ENCODE measurements around the gene USP15.
A peak's percentile ranks its signal among the peaks of the same experiment; 100 is the strongest.

The USP15 gene

DNA sequence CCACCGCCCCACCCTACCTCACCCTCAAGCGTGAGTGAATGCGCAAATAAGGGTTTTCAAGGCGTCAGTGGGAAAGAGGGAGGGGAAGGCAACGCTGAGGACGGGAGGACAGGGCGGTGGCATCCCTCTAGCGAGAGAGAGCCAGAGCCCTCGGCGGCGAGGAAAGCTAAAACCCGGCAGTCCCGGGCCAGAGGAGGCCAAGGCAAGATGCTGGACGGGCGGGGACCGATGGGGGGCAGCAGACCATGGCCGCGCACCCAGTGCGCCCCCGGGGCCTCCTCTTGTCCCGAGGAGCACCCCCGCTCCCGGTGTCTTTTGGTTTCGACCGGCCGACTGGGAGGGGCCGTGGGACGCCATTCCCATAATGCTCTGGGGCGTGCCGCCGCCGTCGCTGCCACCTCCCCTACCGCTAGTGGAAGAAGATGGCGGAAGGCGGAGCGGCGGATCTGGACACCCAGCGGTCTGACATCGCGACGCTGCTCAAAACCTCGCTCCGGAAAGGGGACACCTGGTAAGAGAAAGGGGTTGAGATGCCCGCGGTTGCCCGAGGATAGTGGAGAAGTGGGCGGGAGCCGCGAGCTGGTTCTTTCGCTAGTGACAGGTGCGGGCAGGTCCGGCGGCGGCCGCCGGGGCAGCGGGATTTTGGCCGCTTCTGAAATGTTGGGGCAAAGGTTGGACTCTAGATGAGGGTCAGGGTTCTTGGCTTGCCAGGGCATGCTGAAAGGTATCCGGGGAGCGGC, at the start of gene USP15:
TSS of gene USP15 (plus strand) at position 412 of the 740 bp plus-strand sequence. CDS start at position 423, 11 bp downstream.
- H3K4me3 ChIP-seq (ENCODE audit: low read depth, low read length): peak within 1 kb of the TSS; percentile 97
- TF ChIP-seq, protein P1, sequence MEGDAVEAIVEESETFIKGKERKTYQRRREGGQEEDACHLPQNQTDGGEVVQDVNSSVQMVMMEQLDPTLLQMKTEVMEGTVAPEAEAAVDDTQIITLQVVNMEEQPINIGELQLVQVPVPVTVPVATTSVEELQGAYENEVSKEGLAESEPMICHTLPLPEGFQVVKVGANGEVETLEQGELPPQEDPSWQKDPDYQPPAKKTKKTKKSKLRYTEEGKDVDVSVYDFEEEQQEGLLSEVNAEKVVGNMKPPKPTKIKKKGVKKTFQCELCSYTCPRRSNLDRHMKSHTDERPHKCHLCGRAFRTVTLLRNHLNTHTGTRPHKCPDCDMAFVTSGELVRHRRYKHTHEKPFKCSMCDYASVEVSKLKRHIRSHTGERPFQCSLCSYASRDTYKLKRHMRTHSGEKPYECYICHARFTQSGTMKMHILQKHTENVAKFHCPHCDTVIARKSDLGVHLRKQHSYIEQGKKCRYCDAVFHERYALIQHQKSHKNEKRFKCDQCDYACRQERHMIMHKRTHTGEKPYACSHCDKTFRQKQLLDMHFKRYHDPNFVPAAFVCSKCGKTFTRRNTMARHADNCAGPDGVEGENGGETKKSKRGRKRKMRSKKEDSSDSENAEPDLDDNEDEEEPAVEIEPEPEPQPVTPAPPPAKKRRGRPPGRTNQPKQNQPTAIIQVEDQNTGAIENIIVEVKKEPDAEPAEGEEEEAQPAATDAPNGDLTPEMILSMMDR (IDR thresholded peaks at IDR 0.05; ENCODE audit: insufficient read depth, low read depth, low read length, missing control alignments): peak; percentile 71
- DNase-seq (ENCODE audit: low read depth): peak; percentile 99

DNA sequence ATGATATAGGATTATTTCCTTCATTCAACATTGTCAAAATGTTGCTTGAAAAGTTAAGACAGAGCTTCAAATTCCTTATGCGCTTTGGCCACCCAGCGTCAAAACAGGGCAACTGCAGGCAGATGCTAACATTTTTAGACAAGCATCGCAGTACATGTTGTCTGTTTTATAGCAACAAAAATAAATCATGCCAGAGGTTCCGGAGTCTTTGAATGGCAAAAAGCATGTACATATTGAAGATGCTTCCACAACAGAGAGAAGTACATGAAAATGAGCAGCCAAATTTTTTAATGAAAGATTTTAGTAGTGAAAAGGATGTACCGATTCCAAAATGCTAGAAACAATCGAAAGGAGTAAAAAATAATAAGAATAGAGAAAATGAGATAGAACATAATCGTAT, 49.8 kb upstream of the USP15 start:
- peak; percentile 47 for DNase-seq (ENCODE audit: low read depth)
- TF ChIP-seq, protein P1 (IDR thresholded peaks at IDR 0.05; ENCODE audit: insufficient read depth, low read depth, low read length, missing control alignments): peak; percentile 81
- no peak overlapping the region for H3K4me3 ChIP-seq (ENCODE audit: low read depth, low read length)

DNA sequence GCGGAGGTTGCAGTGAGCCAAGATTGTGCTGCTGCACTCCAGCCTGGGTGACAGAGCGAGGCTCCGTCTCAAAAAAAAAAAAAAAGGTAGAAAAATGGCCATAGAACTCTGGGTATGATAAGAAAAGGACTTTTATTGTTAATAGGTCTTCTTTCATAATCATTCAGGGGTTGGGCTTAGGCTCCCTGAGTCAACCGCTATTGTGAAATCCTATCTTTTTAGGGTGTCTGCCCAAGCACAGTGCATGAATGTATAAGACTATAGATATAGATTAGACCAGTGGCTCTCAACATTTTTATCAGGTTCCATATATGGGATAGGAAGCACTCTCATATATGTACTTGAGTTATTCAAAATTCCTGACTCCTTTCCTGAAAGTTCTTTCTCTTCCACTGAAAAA, 48.7 kb upstream of the USP15 start:
- no peak for DNase-seq (ENCODE audit: low read depth)
- TF ChIP-seq, protein P1 (IDR thresholded peaks at IDR 0.05; ENCODE audit: insufficient read depth, low read depth, low read length, missing control alignments): no peak
- H3K4me3 ChIP-seq (ENCODE audit: low read depth, low read length): no peak overlapping the region

DNA sequence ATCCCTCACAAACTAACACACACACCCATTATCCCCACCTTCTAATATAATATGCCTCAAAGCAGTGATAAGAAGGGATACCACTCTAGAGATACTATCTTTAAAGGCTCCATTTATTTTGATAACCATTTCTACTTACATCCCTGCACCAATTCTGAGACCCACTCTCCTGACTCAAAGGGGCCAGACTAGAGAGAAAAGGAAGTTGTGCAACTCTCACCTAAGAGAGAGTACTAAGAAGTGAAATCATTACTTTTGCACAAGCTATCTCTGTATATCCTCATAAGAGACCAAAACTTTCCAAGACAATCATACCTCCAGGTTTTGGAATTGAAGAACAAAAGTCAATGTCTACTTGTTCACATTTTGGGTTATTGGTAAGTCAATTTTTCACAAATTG, 45.4 kb upstream of the USP15 start:
- TF ChIP-seq, protein P1 (IDR thresholded peaks at IDR 0.05; ENCODE audit: insufficient read depth, low read depth, low read length, missing control alignments): no peak
- no peak for DNase-seq (ENCODE audit: low read depth)
- H3K4me3 ChIP-seq (ENCODE audit: low read depth, low read length): no peak overlapping the region

DNA sequence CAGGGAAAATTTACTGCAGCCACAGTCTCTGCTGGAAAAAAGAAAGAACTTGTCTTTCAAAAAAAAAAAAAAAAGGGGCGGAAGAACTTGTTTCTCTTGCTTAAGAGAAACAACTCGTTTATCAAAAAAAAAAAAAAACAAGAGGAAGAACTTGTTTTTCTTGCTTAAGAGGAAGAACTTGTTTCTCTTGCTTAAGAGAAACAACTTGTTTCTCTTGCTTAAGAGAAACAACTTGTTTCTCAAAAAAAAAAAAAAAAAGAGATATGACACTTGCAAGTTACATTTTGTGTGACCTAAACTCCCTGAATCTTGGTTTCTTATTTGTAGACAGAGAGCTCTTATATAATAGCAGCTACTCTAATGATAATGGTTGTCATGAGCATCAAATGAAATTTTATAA, 44.7 kb upstream of the USP15 start:
- H3K4me3 ChIP-seq (ENCODE audit: low read depth, low read length): no peak overlapping the region
- TF ChIP-seq, protein P1 (IDR thresholded peaks at IDR 0.05; ENCODE audit: insufficient read depth, low read depth, low read length, missing control alignments): no peak
- DNase-seq (ENCODE audit: low read depth): no peak

DNA sequence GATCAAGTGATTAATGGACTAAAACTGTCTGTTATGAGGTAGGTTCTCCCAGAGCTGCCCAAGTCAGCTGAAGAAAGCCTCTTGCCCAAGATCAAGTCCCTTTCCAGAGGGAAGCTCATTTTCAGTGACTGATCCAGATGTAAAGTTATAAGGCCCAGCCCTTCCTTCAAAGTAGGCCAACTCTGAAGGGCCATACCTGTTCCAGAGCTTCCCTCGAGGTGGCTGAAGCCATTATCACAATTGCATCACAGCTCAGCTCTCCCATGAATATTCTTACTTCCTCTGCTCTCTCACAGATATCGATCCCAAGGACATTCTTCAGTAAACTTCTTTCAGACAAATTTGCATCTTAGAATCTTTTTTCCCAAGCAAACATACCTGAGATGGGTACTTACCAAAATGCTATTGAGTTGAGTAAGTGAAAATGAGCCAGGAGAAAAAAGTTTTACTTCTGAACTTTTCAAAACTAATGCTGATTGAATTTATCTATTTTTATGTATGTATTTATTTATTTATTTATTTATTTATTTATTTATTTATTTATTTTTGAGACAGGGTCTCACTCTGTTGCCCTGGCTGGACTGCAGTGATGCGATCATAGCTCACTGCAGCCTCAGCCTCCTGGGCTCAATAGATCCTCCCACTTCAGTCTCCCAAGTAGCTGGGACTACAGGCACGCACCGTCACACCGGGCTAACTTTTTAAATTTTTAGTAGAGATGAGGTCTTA, 42.6 kb upstream of the USP15 start:
- H3K4me3 ChIP-seq (ENCODE audit: low read depth, low read length): no peak overlapping the region
- no peak for DNase-seq (ENCODE audit: low read depth)
- TF ChIP-seq, protein P1 (IDR thresholded peaks at IDR 0.05; ENCODE audit: insufficient read depth, low read depth, low read length, missing control alignments): no peak
